Stimulated activated CD8-positive, alpha-beta memory T cell treated with anti-CD3 and anti-CD28 coated beads, Interleukin-7, amount 100 ng/mL, for 1 hour (primary cell): ENCODE measurements around the gene STON2.

Source experiments
- DNase-seq, 2 donors: peaks; one replicate each; pipeline ENCODE4 v3.0.0-alpha.2; 2020; ENCODE audit warnings: low read depth in 2 of 2

STON2 gene

DNA sequence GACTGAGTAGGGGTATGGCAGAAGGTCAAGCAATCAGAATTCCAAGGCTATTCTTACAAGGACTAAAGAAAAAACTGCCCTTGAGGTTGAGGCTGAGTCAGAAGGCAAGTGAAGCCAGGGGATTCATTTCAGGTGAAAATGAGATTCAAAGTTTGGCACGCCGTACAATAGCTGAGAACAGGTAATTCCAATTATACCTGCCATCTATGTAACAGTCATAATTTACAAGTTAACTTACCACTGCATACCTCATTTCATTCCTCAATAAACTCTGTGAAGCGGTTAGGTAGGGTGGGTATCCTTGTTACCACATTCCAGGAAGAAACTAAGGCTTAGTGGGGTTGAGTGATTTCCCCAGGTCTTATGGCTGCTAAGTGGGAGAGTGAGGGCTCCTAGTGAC, 64.1 kb downstream of the STON2 start:
- no peak for DNase-seq

DNA sequence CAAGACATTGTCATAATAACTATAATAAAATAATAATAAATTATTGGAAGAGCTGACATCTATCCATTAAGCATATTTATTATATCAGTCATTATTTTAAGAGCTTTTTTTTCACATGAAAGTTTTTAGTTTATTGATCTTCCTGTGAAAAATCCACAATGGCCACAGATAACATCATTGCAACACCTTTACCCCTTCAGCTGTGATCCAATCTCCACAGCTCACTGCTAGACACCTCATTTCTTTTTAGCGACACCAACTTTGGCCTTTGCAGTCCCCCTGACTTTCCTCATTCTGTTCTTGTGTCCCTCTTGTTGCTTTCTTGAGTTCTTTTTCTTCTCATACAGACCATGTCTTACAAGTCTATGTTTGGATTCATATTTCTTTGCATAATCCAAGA, 67.4 kb downstream of the STON2 start:
- no peak for DNase-seq

DNA sequence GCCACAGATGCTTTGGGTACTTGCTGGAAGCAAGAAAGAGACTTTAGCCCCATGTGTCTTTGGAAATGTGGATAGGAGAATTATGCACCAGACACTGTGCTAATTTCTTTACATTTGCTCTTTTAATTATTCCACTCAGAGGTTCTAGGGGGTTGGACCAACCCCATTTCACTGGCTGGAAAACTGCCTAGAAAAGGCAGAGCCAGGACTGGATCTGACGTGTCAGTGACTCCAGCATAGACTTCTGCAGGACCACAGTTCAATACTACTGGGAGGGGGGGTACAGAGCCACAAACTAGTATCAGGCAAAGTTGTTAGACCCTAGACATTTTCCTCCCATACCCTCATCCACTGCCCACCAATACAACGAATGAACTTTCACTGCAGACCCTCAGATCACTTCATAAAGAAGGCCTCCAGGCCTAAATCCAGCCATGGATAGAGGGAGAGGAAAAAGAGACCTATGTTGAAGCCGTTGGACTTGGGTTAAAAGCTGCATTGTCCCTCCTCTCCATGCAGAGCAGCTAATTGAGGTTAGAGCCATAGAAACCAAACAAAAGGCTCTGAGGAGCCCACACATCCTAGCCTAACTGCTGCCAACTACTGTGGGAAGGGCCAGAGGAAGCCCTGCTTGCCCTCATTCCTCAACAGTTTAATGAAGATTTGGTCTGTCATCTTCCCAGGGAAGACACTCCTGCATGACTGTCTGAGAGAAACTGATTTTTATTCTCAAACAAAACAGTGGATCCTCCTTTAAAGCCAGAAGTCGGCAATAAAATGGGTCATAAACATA, 68.7 kb downstream of the STON2 start:
- no peak for DNase-seq

DNA sequence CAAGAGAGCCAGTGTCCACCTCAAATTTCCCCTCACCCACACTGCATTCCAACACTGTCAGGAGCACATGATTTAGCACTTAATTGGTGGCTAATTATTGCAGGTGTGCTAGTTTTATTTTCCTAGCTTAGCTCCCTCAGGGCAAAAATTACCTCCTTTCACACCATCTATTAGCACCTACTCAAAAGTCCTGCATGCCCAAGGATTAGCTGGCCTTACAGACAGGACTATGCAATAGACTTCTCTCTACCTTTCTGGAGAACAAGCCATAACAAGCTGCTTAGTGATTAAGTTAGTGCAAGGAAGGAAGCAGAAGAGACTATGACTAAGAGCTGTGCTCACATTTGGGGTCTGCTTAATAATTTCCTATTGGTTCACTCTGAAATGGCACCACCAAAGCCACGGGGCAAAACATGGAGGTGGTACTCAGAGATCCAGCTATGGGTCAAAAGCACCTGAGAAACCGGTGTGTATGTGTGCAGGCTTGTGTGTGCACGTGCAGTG, 69.5 kb downstream of the STON2 start:
- DNase-seq: no peak

DNA sequence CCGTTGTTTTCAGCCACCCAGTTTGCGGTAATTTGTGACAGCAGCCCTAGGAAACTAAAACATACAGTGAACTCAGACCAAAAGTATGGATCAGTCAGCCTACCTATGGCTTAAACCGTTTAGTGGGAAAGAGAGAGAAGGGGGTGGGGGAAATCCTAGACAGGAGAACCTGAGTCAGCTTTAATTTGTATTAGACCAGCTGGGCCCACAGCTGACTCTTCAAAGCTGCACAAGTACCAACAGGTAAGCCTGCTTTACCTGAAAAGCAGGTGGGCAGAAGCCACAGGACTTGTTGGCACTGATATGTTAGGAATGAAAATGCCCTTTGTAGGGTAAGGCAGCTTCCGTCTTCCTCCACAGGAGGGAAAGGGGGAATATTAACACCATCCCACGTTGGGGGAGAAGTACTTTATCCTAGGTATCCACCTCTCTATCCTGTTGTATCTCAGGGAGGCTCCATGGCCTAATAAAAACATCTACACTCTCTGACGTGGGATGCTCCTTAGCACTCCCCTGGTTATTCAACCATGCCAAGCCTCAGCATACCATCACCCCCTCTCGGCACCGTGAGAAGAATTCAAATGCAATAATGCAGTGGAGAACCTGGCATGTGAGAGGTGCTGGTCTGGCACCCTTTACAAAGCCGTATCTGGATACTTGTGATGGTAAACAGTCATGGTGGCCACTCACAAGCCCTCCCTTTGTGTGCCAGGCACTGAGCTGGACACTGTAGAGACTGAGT, 70.3 kb downstream of the STON2 start:
- DNase-seq: no peak

DNA sequence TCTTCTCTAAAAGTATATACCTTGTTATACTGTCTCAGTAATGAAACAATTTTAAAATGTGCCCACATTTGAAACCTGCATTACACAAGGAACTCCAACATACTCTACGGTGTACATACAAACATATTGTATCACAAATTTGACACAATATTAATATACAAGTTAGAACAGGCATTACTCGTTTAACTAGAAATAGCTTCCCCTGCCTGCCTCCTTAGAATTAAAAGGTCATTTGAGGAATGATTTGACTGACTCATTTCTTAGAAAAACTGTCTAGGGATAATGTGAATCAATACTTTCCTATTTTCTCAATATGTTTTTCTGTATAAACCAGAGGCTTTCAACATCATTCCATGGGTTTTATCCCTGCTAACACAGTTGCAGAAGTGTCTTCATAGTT, 73.7 kb downstream of the STON2 start:
- no peak for DNase-seq

DNA sequence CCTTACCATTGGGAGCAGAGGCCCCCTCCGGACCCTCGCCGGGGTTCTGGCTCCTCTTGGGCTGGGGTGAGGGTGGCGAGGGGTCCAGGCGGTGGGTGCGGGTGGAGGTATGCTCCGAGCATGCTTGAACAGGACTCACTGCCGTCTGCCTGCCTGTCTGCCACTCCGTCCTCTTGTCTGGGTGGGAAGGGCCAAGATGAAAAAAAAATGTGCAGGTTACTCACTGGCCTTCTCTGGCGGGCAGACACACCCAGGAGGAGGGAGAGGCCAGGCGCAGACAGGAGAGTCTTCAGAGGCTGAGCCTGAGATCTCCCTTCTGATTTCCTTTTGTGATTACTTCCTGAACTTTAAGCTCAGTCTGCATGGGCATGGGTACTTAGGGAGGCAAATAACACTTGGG, 76.1 kb downstream of the STON2 start:
- no peak for DNase-seq

DNA sequence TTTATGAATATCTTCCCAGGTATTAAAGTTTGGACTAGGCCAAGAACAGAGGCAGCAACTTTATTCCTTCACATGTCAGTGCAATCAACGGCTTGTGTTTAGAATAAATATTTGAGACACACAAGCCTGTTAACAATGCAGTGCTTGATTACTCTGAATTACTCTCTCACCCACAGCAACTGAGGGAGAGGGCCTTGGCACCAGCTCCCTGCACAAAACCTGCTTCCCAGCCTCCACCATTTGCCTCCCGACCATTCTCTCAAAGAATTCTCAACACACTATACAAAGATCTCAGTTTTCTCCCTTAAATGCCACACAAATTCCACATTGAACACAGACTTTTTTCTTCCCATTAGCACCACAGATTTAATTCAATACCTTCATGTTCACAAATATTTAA, 77.0 kb downstream of the STON2 start:
- DNase-seq: no peak

DNA sequence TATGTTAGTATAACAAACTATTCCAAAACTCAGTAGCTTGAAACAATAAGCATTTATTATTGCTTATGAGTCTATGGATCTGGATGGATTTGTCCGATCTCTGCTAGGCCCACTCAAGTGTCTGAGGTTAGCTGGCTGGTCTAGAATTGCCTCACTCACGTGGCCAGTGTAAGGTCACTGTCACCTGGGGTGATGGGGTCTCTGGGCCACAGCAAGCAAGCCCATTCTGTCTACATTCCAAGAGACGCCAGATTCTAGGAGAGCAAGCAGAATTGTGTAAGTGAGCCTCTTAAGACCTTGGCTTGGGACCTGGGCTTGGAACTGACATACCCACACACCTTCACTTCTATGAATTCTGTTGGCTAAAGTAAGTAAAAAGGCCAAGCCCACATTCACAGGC, 80.2 kb downstream of the STON2 start:
- DNase-seq: no peak

DNA sequence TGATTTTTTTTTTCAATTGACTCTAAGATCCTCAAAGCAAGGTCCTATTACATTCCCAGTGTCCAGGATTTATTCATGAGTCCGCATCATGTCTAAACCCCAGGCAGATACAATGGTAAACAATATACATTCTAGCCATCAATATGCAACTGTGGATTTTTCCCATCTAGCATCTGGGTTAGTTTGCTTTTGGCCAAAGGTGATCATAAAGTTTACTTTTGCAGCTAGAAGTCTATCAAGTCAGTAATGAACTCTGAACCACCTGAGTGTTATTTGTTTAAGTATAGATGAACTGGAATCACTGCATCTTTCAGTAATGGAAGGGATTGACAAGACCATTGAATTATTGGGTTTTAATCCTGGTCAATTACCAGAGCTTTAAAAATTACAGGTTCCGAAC, 80.8 kb downstream of the STON2 start:
- no peak for DNase-seq

DNA sequence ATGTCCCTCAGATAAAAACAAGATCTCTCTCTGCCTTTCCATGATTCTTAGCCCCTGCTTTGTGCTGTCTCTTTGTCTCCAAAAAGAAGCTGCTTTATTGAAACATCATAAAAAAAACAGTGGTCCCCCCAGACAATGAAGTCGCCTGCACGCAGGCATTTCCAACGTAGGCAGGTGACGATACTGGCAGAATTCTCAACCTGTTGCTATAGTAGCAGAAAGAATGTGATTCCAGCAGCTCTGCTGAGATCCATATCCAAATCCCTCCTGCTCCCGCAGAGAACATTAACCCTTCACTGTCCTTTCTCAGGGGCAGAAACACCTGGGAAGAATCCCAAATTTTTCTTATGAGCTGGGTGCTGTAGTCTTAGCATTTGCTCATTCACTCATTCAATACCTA, 84.8 kb downstream of the STON2 start:
- no peak for DNase-seq

DNA sequence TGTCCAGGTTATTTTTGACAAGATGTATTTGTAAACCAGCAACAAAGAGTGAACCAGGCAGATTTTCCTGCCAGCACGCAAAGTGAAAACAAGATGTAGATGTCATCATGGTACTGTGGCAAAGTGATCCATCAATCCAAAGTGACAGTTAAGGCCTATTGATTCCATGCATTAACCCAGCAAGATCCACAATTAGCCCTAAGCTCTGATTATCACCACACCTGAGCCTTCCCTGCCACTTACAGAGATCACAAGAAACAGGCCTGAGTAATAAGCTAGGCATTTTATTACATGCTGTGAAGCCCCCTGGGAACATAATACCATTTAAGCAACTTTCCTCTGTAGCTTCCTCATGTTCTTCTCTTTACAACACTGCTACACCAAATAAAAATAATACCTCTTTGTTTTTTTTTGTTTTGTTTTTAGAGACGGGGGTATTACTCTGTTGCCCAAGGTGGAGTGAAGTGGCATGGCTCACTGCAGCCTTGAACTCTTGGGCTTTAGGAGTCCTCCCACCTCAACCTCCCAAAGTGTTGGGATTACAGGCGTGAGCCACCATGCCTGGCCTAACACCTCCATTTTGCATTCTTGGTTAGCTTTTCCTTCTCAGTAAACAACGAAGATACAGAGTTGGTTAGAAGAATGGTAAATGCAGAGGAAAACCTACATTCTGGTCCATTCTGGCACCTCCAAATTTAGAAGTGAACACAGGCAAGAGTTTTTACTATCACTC, 85.5 kb downstream of the STON2 start:
- DNase-seq: no peak

DNA sequence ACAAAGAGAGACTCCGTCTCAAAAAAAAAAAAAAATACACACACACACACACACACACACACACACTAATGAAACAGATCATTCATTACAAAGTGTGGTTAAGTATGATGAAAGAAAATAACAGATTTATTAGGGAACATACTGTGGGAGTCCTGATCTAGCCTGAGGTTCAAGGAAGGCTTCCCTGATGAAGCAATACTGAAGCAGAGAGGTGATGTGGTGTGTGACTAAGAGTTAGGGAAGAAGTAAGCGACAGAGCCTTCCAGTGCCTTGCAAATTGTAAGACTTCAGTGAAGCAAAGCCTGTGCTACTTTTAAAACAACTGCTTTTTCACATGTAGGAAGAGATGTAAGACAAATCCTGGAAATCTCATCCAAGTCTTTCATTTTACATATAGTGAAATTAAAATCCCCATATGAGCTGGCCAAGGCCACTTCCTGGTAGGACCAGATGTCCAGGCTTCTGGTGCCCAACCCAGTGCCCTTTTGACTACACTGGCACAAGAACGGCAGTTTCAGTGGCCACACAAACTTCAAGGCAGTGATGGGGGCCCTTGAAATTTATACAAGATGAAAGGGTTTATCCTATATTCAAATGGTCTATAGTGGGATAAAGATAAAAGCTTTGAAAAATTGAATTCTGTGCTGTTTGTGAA, 86.2 kb downstream of the STON2 start:
- DNase-seq: no peak

DNA sequence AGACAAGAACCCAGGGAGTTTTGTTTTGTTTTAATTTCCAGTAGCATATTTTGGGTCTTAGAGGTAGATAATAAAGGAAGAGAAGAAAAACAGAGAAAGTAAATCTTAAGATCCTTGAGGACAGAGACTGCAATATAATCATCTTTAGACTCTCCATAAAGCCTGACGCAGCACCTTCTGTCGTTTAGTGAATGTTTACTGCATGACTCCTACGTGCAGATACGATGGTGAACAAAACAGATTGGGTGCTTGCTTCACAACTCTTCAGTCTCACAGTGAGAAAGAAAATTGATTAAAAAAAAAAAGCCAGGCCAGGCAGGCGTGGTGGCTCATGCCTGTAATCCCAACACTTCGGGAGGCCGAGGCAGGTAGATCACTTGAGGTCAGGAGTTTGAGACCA, 86.9 kb downstream of the STON2 start:
- no peak for DNase-seq

DNA sequence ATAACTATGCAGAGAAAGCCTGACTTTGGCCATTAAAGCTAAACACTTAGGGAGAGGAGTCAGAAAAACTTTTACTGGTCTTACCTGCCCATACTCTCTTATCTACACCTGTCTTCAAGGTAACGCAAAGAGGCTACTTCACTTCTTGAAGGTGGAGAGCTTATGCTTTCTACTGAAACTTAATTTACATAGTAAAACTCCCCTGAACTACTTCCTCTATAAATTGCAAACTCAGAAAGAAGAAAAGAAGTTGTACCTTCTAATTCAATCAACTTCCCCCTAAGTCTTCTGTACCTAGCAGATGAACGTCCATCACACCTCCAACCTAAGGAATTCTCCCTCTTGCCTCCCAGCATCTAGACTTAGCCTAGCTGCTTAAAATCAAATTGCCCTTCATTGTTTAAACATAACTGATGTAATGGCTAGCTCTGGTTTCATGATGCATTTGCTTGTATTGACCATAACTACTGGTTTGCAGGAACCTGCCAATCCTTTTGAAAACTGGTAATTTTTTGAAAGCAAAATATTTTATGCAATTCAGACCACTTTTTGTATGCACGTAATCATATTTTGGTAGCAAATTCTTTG, 87.7 kb downstream of the STON2 start:
- no peak for DNase-seq

DNA sequence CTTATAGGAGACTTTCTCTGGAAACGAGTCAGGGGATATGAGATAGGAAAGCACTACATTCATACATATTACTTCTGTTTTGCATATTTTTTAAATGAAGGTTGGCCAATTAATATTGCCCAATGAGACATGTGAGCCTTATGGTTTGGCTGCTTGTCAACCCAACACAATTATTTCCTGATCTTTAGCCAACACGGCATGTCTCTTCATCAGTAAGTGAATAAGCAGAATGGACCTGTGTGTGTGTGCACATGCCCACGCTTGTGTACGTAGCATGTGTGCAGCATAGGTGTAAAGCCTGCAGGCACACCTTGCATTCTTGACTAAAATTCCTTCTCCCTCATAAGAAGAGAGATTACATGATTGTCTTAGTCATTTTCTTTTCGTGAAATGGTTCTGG, 88.3 kb downstream of the STON2 start:
- DNase-seq: no peak

DNA sequence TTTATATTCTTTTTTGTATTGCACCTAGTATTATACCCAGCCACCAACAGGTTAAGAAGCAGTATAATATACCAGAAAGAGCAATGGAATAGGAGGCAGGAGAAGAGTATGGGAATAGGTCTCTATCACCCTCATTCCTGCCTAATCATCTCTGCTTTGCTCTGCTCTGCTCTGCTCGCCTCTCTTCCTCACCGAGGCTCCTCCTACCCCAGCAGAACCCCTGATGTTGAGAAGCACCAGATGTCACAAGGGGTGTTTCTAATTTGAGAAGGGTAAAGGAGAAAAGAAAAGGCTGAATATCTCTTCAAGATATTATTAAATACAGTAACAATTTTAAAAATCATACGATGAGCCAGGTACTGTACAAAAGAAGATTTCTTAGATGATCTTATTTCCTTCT, 89.0 kb downstream of the STON2 start:
- DNase-seq: no peak

DNA sequence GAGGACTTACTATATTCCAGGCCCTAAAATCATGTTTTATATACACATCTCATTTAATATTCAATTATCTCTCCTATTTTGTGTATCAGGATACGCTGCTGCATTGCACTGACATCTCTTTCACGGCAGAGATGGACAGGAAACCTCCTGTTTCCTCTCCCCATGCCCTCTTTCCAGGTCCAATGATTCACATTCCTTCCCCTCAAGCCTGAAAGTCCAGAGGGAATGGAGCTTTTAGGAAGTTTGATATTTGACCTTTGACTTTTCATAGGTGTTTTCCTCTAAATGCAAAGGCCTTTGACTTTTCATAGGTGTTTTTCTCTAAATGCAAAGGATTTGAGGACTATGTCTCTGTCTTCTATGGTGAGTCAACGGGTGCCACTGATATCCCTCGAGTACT, 89.5 kb downstream of the STON2 start:
- DNase-seq: no peak

DNA sequence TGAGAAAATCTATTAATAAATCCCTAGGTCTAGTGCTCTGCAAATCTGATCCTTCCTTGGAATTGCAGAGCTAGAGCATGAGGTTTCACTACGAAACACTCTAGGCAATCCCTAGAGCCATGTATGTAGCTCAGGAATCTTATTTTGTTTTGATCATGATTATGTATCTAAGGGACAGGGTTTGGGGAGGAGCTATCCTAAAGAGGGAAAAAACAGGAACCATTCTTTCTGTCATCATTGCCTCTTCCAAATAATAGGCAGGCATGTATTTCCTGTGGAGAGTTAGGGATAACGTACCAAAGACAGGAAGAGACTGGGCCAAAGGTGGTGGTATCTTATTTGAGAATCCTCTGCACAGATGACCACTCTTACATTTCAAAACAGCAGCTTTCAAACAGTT, 90.6 kb downstream of the STON2 start:
- no peak for DNase-seq

DNA sequence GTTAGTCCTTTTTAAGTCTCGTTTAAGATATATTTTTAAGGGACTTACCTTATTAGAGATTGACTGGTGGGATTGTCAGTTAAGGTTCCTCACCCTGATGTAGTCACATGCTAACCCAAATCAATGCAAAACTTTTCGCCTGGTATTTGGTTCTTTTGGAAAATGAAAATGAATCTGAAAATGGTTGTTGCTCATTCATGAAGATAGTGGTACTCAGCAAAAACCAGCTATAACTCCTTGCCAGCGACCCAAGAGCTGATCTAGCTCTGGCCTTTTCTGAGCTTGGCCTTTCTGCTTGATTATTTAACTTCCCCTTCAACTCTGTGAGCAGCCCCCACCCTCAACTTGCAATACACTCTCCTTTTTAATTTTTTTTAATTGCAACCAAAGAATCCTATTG, 94.4 kb downstream of the STON2 start:
- no peak for DNase-seq

DNA sequence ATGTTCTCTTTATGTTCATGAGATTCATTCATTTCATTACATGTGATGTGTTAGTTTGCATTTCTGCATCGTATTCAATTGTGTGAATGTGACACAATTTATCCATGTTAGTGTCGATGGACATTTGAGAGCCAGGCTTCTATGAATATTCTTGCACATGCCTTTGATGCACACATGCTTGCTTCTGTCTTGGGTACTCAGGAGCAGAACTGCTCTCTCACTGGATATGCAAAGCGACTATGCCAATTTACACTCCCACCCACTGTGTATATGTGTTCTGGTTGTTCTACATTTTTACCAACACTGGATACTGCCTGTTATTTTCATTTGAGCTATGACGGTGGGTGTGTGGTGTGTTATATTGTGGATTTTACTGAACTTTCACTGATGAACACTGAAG, 95.1 kb downstream of the STON2 start:
- no peak for DNase-seq
